ENCODE measurements around the gene DMBT1. TPM values are rescaled to one million over a fixed set of nuclear protein-coding genes. Genes with fewer than 3 reads are reported as not detected.

Gene DMBT1
- total and polyA plus RNA-seq, 2 donors (not counting 1 experiment from before 2014, with no cell fraction given): not detected

DNA sequence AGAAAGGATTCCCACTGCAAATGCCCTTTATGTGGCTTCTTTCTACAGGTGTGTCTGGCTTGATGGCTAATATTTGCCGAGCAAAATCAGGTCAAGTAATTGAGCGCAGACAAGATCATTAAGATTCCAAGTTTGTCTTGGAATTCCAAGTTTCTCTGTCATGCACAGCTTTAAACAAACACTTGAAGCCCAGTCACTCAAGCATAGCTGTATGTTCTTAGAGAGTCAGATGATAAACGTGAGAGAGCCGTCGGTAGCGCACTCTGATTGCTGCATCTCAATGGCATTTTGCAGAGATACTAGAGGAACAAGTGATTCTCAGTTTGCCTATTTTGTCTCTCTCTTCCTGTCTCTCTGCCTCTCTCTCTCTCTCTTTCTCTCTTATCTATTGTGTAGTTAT lies 658 bp downstream of the DMBT1 start:
- Histone ChIP-seq H3K4me2 (replicated peaks; ENCODE audit: low read depth, low read length, poor library complexity, severe bottlenecking) (no peak overlapping the region), H3K36me3 (replicated peaks in 1 of 2; ENCODE audit: control extremely low read depth in 1 of 2, control insufficient read depth in 1 of 2, extremely low read depth in 1 of 2, insufficient read depth in 2 of 2, low read length in 1 of 2) (no peaks in the 10 kb centered on the region), H3K27me3 (replicated peaks in 1 of 4; ENCODE audit: control extremely low read depth in 1 of 4, control insufficient read depth in 3 of 4, insufficient read depth in 4 of 4, low read length in 3 of 4) (peaks cover 0 to 14% (median 4%) of the 10 kb centered on the region in 4 experiments), H2AFZ (ENCODE audit: insufficient read depth, low read depth, low read length, poor library complexity, severe bottlenecking) (no peak overlapping the region), H3K4me3 (ENCODE audit: control extremely low read depth in 1 of 5, extremely low read depth in 1 of 5, insufficient read depth in 1 of 5, low read depth in 2 of 5, low read length in 4 of 5) (no peak overlapping the region), H3K27ac (ENCODE audit: low read length in 2 of 2) (no peak overlapping the region), H3K9ac (ENCODE audit: low read length) (no peak overlapping the region), H3K79me2 (ENCODE audit: control insufficient read depth, insufficient read depth, low read length) (no peaks in the 10 kb centered on the region), H3K4me1 (ENCODE audit: control insufficient read depth in 2 of 2, insufficient read depth in 2 of 2, low read length in 2 of 2) (no peaks in the 10 kb centered on the region), H3K9me3 (ENCODE audit: control extremely low read depth in 1 of 3, control insufficient read depth in 2 of 3, insufficient read depth in 1 of 3, low read length in 2 of 3) (no peaks in the 10 kb centered on the region), H4K20me1 (ENCODE audit: control insufficient read depth, insufficient read depth, low read length, poor library complexity, severe bottlenecking) (no peaks in the 10 kb centered on the region)
- CTCF ChIA-PET: no interaction called here
- ATAC-seq (ENCODE audit: low read depth) (no peak), DNase-seq (no peak)
- Mint-ChIP-seq H3K27me3 (peaks cover 31% of the 10 kb centered on the region), H3K27ac (no peak overlapping the region), H3K4me3 (no peak overlapping the region), H3K9me3 (ENCODE audit: insufficient read depth) (no peaks in the 10 kb centered on the region), H3K4me1 (no peaks in the 10 kb centered on the region)
- WGBS (ENCODE audit: insufficient coverage): 100% methylated on average over 1 of the region's 6 CpGs
- POLR2A ChIA-PET: no interaction called here
- intact Hi-C loops (cut with micrococcal nuclease): no loop called here
- no peak for TF ChIP-seq EZH2 (IDR thresholded peaks at IDR 0.05; ENCODE audit: borderline replicate concordance, insufficient read depth, low read depth, low read length, poor library complexity, severe bottlenecking)
- TF ChIP-seq, protein P1, sequence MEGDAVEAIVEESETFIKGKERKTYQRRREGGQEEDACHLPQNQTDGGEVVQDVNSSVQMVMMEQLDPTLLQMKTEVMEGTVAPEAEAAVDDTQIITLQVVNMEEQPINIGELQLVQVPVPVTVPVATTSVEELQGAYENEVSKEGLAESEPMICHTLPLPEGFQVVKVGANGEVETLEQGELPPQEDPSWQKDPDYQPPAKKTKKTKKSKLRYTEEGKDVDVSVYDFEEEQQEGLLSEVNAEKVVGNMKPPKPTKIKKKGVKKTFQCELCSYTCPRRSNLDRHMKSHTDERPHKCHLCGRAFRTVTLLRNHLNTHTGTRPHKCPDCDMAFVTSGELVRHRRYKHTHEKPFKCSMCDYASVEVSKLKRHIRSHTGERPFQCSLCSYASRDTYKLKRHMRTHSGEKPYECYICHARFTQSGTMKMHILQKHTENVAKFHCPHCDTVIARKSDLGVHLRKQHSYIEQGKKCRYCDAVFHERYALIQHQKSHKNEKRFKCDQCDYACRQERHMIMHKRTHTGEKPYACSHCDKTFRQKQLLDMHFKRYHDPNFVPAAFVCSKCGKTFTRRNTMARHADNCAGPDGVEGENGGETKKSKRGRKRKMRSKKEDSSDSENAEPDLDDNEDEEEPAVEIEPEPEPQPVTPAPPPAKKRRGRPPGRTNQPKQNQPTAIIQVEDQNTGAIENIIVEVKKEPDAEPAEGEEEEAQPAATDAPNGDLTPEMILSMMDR (IDR thresholded peaks at IDR 0.05): no peak

DNA sequence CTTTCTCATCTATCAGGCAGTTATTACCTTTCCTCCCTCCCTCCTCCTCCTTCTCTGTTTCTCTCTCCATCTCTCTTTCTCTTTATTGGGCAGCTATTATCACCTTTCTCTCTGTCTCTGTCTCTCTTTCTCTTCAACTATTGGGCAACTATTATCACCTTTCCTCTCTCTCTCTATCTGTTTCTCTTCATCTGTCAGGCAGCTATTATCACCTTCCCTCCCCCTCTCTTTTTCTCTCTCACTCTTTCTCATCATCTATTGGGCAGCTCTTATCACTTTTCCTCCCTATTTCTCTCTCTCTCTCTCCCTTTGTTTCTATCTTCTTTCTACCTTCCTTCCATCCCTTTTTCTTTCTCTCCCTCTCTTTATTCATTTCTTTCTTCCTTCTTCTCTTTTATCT lies 1.2 kb downstream of the DMBT1 start:
- no peak overlapping the region for H2AFZ ChIP-seq (ENCODE audit: insufficient read depth, low read depth, low read length, poor library complexity, severe bottlenecking)
- H3K79me2 ChIP-seq (ENCODE audit: control insufficient read depth, insufficient read depth, low read length): no peaks in the 10 kb centered on the region
- no peak overlapping the region for H3K9ac ChIP-seq (ENCODE audit: low read length)
- no peaks in the 10 kb centered on the region for H3K36me3 ChIP-seq (replicated peaks in 1 of 2; ENCODE audit: control extremely low read depth in 1 of 2, control insufficient read depth in 1 of 2, extremely low read depth in 1 of 2, insufficient read depth in 2 of 2, low read length in 1 of 2)
- no peak for ATAC-seq (ENCODE audit: low read depth)
- H3K4me3 ChIP-seq (ENCODE audit: control extremely low read depth in 1 of 5, extremely low read depth in 1 of 5, insufficient read depth in 1 of 5, low read depth in 2 of 5, low read length in 4 of 5): no peak overlapping the region
- H4K20me1 ChIP-seq (ENCODE audit: control insufficient read depth, insufficient read depth, low read length, poor library complexity, severe bottlenecking): no peaks in the 10 kb centered on the region
- Mint-ChIP-seq H3K4me3 (no peak overlapping the region), H3K27ac (no peak overlapping the region), H3K9me3 (ENCODE audit: insufficient read depth) (no peaks in the 10 kb centered on the region), H3K4me1 (no peaks in the 10 kb centered on the region), H3K27me3 (peaks cover 30% of the 10 kb centered on the region)
- DNase-seq: no peak
- CTCF ChIA-PET: interaction anchor here (1.2 kb wide), 1 partner anchor 263 kb away, joined by 3 read pairs; no protein-coding TSS in a partner anchor
- intact Hi-C loops (cut with micrococcal nuclease): no loop called here
- peaks cover 0 to 12% (median 4%) of the 10 kb centered on the region in 4 experiments for H3K27me3 ChIP-seq (replicated peaks in 1 of 4; ENCODE audit: control extremely low read depth in 1 of 4, control insufficient read depth in 3 of 4, insufficient read depth in 4 of 4, low read length in 3 of 4)
- no peaks in the 10 kb centered on the region for H3K4me1 ChIP-seq (ENCODE audit: control insufficient read depth in 2 of 2, insufficient read depth in 2 of 2, low read length in 2 of 2)
- no peaks in the 10 kb centered on the region for H3K9me3 ChIP-seq (ENCODE audit: control extremely low read depth in 1 of 3, control insufficient read depth in 2 of 3, insufficient read depth in 1 of 3, low read length in 2 of 3)
- H3K4me2 ChIP-seq (replicated peaks; ENCODE audit: low read depth, low read length, poor library complexity, severe bottlenecking): no peak overlapping the region
- H3K27ac ChIP-seq (ENCODE audit: low read length in 2 of 2): no peak overlapping the region
- POLR2A ChIA-PET: no interaction called here
- TF ChIP-seq, protein P1 (IDR thresholded peaks at IDR 0.05): no peak
- TF ChIP-seq EZH2 (IDR thresholded peaks at IDR 0.05; ENCODE audit: borderline replicate concordance, insufficient read depth, low read depth, low read length, poor library complexity, severe bottlenecking): no peak

Measured in B cell (primary cell).